NCI-H446 treated with DMSO at 0.1 percent for 48 hours (cell line): ENCODE measurements around the gene PLPPR2.
"Not testable (repeated sequence)": the region's sequence is repeated elsewhere in the genome, so short reads cannot be mapped to it uniquely, and the experiment has no call there.

Experiments used
- DNase-seq: peaks from one replicate; lab custom pipeline; 2025; lab: John Stamatoyannopoulos, UW

The PLPPR2 gene, protein sequence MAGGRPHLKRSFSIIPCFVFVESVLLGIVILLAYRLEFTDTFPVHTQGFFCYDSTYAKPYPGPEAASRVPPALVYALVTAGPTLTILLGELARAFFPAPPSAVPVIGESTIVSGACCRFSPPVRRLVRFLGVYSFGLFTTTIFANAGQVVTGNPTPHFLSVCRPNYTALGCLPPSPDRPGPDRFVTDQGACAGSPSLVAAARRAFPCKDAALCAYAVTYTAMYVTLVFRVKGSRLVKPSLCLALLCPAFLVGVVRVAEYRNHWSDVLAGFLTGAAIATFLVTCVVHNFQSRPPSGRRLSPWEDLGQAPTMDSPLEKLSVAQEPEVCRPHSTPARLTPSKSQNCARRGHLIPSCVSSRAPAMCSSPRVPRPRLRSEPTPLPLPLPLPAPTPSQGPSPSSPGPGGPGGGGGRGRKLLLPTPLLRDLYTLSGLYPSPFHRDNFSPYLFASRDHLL

DNA sequence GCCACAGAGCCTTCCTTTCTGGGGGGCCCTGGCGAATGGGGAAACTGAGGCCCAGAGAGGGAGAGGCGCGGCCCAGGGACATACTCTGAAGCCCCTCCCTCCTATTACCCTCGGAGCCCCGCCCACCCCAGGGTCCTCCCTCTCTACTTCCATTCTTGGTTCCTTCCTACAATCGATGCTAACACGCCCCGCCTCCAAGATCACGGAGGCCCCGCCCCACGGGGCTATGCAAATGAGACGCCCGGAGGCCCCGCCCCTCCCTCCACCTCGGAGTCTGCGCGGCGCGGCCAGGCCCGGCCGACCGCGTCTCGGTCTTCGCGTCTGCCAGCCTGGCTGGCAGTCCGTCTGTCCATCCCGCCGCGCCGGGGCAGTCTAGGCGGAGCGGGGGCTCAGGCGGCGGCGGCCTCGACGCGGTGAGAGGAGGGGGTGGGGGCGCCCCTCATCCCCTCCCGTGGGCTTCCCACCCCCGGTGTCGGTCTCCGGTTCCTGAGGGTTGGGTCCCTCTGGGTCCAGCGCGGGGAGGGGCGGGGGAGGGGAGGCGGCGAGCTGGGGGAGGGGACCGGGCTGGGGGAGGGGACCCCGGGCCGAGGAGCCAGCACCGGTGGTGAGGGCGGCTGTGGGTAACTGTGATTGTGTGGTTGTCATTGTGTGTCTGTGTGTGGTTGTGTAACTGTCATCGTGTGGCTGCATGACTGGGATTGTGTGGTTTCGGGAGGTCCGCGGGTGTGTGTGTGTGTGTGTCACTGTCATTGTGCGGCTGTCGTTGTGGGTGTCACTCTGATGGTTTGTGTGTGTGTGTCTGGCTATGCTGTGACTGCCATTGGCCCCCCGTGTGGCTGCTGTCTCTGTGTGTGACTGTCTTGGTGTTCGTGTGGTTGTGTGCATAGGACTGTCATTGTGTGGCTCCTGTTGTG, at the start of gene PLPPR2:
PLPPR2 (plus strand) TSS at position 273 of the 914 bp plus-strand sequence. CDS start 2,242 bp downstream, outside the sequence.
- peak; percentile 82 for DNase-seq

DNA sequence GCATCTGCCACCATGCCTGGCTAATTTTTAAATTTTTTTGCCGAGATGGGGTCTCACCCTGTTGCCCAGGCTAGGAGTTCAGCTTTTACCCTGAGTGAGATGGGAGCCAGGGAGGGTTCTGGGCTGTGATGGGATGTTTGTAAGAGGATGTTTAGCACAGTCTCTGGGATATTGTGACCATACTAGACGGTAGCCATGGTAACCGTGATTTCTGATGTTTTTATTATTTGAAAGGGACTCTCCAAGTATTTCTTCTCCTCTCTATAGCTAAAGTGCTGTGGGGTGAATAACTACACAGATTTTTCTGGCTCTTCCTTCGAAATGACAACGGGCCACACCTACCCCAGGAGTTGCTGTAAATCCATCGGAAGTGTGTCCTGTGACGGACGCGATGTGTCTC, 48.9 kb upstream of the PLPPR2 start:
- no peak for DNase-seq

DNA sequence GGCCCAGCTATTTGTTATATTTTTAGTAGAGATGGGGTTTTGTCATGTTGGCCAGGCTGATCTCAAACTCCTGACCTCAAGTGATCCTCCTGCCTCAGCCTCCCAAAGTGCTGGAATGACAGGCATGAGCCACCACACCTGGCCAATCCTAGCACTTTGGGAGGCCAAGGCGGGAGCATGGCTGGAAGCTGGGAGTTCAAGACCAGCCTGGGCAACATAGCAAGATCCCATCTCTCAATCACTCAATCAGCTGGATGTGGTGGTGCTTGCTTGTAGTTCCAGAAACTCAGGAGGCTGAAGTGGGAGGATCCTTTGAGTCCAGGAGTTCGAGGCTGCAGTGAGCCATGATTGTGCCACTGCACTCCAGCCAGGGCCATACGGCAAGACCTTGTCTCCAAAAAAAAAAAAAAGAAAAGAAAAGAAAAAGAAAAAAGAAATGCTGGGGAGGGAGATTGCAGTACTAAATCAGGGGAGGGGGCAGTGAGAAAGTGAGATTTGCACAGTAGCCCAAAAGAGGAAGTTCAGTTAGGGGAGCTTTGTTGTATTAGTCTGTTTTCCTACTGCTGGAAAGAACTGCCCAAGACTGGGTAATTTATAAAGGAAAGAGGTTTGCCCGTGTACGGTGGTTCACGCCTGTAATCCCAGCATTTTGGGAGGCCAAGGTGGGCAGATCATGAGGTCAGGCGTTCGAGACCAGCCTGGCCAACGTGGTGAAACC, 34.8 kb upstream of the PLPPR2 start:
- DNase-seq = not testable (repeated sequence)

DNA sequence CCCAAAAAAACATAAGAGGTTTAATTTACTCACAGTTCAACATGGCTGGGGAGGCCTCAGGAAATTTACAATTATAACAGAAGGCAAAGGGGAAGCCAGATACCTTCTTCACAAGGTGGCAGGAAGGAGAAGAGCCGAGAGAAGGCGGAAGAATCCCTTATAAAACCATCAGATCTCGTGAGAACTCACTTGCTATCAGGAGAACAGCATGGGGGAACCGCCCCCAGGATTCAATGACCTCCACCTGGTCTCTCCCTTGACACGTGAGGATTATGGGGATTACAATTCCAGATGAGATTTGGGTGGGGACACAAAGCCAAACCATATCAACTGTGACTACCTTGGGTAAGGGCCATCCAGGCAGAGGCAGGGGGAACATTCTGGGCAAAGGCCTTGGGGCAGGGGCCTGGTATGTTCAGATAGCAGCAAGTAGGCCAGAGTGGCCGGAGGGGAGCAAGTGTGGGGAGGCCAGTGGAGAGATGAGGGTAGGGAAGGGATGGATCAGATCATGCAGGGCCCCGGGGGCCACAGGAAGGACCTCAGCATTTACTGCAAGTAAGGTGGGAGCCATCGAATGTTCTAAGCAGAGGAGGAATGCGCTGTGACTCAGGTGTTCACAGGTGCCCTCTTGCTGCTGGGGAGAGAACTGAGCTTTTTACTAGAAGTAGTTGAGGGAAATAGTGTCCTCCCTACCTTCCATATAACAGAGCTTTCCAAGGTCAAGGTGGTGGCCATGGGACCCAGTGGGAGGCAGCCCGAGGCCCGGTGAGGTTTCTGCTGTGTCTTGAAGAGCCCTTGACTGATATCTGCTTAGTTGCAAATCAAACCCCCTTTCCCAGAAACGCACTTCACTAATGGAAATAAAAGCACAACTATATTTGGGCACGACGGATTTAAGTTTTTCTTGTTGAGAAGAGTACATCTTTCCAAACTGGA, 33.8 kb upstream of the PLPPR2 start:
- DNase-seq = no peak

DNA sequence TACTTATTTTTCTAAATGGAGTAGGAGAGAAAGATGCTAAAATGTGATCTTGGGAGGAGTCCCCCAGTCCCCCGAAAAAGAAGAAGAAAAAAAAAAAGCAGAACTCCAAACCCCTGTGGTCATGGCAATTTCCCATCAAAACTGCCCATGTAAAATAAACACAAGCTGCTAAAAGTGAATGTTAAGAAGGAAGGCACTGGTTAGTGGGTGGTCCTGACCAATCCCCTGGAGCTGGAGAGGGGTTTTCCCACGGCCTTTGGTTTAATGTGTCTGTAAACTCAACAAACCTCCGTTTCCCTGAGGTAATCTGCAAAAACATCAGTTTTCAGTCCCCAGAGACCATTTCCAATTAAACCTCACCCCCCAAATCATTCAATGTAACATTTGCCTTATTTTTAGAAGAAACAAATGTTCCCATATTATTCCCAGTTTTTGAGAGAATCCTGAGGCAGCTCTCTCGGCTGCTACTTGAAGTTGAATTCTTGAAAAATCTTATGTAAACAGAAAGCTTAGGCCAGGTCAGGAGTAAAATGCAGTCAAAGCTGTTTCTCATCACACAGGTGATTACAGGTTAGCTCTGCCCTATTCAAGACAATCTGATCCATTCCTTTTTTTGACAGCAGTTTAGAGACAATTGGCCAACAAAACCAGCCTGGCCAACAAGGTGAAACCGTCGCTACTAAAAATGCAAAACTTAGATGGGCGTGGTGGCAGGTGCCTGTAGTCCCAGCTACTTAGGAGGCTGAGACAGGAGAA, 32.8 kb upstream of the PLPPR2 start:
- DNase-seq = no peak

DNA sequence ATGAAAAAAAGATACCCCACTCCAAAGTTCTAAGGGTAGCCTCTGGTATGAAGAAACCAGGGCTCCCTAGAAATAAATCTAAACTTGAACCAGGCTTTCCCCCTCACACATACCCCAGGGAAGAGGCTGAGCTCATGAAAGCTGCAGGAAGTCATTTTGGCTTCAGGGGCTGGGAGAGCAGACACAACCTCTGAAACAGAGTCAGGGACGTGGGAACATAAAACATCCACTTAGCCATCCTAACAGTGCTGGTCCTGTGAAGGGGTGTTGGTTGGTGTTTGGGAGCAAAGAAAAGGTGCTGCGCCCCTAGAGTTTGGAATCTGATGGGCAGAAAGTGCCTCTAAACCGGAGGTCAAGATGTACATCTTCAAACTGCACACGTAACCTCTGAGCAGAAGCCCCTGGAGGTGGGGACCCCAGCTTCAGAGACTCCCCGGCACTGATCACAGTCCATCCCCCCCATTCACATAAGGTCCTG, 31.6 kb upstream of the PLPPR2 start:
- DNase-seq = no peak

DNA sequence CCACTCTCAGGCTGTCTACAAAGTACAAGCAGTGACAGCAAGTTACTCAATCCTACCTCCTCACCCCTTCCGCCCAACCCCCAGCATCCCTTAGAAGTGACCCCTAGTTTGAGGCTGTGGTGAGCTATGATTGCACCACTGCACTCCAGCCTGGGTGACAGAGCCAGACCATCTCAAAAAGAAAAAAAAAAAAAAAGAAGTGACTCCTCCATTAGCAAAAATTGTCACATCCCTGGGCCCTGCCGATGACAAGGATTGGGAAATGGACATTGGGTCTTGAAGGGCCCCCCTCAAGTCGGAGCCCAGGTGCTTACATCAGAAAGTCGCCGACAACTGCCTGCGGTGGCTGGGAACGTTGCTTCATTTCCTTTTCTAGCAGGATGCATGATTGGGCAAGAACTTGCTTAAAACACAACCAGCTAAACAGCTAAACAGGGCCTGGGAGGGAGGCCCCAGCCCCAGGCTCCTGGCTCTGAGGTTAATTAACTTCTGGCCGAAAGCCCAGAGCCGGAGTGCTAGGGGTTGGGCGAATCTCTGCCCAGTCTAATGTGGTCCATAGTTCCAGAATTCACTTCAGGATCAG, 31.1 kb upstream of the PLPPR2 start:
- peak; percentile 68 for DNase-seq

DNA sequence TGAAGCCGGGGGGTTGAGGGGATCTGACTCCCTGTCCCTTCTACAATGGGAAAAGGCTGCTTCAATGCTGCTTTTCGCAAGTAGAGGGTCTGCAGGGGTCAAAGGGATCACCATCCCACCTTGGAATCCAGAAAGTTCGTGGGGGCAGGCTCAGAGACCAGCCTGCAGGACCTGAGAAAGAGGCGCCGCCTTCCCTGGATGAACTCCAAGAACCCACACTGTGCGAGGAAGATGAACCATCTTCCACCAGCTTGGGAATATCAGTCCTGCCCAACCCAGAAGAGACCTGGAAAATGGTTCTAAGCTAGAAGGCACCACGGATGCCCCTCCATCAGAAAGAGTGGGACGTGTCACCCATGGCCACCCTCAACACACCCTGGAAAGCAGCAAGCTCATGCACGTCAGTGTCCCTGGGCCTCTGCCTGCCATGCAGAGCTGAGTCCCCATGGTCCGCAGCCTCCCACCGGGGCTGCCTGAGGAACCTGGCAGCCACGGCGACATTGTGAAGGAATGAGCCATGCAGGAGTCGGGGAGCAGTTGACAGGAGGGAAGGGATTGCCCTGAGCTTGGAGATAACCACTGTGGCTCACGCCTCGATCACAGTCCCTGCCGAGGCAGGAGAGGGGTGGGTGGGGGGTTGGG, 30.4 kb upstream of the PLPPR2 start:
- no peak for DNase-seq

DNA sequence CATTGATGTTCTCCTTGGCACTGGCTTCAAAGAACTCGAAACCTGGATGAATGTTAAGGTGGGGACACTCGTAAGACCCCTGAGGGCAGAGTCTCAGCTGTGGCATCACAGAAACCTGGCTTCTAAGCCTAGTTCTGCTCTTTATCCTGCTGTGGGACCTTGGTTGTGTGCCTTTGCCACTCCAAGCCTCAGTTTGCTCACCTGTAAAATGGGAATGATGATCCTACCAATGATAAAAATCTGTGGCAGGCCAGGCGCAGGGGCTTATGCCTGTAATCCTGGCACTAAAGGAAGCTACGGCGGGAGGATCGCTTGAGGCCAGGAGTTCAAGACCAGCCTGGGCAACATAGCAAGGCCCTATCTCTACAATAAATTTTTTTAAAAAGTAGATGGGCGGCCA, 29.7 kb upstream of the PLPPR2 start:
- DNase-seq = no peak

DNA sequence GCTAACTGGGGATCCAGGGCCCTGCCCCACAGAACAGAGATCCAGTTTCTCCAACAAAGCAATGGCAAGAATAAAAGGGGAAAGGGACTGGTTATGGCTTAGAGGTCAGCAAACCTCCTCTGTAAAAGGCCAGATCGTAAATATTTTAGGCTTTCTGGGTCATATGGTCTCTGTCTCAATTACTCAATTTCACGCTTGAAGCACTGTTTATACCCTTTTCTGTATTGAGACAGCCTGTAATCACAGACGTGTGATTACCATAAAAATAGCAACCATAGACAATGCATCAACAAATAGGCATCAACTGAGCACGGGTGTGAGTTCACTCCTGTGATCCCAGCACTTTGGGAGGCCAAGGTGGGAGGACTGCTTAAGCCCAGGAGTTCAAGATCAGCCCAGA, 25.1 kb upstream of the PLPPR2 start:
- no peak for DNase-seq

DNA sequence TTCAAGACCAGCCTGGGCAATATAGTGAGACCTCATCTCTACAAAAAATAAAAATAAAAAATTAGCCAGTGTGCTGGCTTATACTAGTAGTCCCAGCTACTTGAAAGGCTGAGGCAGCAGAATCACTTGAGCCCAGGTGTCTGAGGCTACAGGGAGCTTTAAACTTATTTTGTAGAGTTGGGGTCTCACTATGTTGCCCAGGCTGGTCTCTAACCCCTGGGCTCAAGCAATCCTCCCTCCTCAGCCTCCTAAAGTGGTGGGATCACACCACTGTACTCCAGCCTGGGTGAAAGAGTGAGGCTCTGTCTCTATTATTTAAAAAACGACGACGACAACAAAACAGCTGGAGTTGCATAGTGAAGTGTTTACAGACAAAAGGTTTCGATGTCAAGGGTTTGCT, 23.7 kb upstream of the PLPPR2 start:
- no peak for DNase-seq

DNA sequence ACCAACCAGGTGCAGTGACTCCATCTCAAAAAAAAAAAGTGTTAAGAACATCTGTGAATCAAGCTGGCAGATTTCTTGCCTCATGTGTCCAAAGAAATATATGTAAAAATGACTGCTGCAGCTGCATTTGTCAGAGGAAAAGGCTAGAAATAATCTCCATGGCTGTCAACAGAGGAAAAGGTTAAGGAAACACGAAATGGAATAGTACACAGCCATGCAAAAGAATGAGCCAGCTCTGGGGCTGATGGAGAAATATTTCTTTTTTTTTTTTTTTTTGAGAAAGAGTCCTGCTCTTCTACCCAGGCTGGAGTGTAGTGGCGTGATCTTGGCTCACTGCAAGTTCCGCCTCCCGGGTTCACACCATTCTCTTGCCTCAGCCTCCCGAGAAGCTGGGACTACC, 22.4 kb upstream of the PLPPR2 start:
- no peak for DNase-seq

DNA sequence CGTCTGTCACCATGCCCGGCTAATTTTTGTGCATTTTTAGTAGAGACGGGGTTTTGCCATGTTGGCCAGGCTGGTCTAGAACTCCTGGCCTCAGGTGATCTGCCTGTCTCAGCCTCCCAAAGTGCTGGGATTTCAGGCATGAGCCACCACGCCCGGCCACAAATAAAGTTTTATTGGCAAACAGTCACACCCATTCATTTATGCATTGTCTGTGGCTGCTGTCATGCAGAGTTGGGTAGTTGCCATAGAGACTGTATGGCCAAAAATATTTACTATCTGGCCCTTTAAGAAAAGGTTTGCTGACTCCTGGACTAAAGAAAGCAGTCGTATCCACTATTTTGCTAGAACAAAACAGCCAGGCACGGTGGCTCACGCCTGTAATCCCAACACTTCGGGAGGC, 21.4 kb upstream of the PLPPR2 start:
- not testable (repeated sequence) for DNase-seq

DNA sequence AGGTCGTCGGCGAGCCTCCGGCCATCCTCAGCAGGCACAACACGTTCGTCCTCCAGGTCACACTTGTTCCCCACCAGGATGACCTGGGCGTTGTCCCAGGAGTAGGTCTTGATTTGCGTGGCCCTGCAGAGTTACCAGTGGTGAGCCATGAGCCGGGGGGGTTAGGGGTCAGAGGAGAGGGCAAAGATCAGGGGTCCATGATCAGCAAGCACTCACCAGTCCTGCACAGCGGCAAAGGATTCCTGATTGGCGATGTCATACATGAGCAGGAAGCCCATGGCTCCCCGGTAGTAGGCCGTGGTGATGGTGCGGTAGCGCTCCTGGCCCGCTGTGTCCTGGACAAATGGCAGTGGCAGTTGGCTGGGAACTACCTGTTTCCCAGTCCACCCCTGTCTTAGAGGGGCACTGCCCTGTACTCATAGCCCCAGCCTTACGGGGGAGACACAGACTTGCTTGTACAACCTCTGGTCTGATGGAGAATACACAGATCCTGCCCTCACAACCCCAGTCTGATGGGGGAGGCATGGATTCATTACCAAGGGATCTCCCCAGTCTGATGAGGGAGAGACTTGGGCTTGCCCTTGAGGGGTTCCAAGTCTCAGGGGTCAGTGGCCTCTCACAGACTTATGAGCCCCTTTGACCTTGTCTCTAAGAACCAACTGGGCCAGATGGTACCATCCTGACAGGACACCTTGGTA, 19.6 kb upstream of the PLPPR2 start:
- DNase-seq = no peak

DNA sequence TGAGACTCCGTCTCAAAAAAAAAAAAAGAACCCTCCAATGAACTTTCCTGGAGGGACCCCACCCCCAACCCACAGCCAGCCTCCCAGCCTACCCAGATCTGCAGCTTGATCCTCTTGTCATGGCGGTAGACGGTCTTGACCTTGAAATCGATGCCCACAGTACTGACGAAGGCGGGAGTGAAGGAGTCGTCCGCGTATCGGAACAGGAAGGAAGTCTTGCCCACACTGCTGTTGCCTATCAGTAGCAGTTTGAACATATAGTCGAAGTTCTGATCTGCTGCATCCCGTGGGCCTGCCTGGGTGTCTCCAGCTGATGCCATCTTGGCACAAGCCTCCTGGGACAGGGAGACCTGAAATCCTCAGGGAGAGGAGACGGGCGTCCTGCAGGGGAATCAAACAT, 18.2 kb upstream of the PLPPR2 start:
- DNase-seq = no peak

DNA sequence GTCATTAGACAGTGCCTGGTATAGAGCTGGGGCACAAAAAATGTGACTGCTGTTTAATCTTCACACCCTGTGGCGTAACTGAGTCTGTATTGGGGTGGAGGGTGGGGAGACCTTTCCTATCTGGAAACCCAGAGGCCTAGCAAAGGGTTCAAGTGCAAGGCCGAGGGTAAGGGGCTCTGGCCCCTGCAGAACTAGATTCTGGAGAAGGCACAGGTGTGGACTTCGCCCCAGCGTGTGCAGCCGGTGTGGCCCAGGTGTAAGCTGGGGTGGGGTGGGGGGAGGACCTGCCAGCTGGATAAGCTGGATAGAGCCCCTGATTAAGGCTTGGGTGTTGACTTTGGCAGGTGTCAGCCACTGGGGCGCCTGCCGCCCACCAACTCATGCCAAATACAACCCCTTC, 17.1 kb upstream of the PLPPR2 start:
- no peak for DNase-seq

DNA sequence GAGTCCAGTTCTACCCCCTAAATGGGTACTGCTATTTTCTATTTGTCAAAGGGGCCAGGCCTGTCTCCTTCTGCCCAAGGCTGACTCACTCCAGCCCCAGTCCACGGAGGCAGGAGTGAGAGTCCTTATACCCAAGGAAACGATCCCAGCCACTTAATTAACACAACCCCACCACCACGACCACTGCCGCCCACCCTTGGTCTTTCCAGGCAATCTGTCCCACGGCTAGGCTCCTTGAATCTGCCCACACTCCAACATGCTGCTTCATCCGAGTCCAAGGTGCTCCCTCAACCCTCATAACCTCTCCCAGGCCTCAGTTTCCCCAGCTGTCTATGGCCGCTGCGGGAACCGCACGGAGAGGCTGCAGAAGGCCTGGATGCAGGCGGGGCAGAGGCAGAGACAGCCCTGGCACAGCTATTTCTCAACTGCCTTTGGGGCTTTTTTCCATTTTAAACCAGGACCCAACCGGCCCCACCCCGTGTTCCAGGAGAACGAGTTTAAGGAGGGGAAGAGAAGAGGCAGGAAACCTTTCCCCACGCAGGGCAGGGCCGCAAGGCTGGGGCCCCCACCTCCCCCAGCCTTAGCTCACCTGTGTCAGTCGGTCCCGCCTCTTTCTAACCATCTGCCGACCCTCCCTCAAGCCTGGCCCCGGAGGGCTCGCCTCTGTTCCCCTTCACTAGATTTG, 16.5 kb upstream of the PLPPR2 start:
- no peak for DNase-seq
